Measurements from ENCODE around the gene GOLGA1. TPM values are rescaled to one million over a fixed set of nuclear protein-coding genes. Genes with fewer than 3 reads are reported as not detected.
A peak's percentile ranks its signal among the peaks of the same experiment; 100 is the strongest.
"Not testable (repeated sequence)": the region's sequence is repeated elsewhere in the genome, so short reads cannot be mapped to it uniquely, and the experiment has no call there.

GOLGA1 gene
- total and polyA plus RNA-seq, 2 of the 13 experiments (the other 11 are each of a cell fraction or from before 2014, with no cell fraction given), result 12.7 to 15.9 TPM

- H3K4me1 ChIP-seq (ENCODE audit: insufficient read depth, low read length), result peaks cover 45% of the 10 kb centered on the region
- ATAC-seq; H3K9ac ChIP-seq (ENCODE audit: insufficient read depth, low read depth, low read length); H2AFZ ChIP-seq (ENCODE audit: low read length); intact Hi-C loops (cut with micrococcal nuclease; ENCODE audit: unreplicated experiment); H3K27ac ChIP-seq (ENCODE audit: extremely low read length, insufficient read depth, low read length); H3K27me3 ChIP-seq (ENCODE audit: control insufficient read depth in 1 of 2, insufficient read depth in 2 of 2, low read length in 2 of 2); POLR2A ChIA-PET; H3K9me3 ChIP-seq (ENCODE audit: low read length); BruUV-seq (replicated peaks); H3K4me3 ChIP-seq (replicated peaks in 1 of 3; ENCODE audit: insufficient read depth in 1 of 3, low read depth in 2 of 3, low read length in 3 of 3); in situ Hi-C loops (cut with HindIII; ENCODE audit: extremely low pct_ligation_motif_present, low pct_unique_long_range_greater_than_20kb); H3K4me2 ChIP-seq (ENCODE audit: low read depth, low read length); FAIRE-seq; H4K20me1 ChIP-seq (ENCODE audit: insufficient read depth, low read length); H3K36me3 ChIP-seq (replicated peaks in 1 of 2; ENCODE audit: control insufficient read depth in 1 of 2, insufficient read depth in 2 of 2, low read length in 2 of 2); DNase-seq (ENCODE audit: low spot score); H3K79me2 ChIP-seq (ENCODE audit: insufficient read depth, low read length): not testable (repeated sequence)
- WGBS (ENCODE audit: low lambda C conversion rate), result 93% methylated on average over 24 of the region's 52 CpGs
- CTCF ChIA-PET (ENCODE audit: low intra/inter-chr PET ratio, low total read pairs), result interaction anchor here (1.8 to 2.4 kb wide), 2 partner anchors 44 to 64 kb away, joined by 6 to 12 read pairs; no protein-coding TSS in a partner anchor
Observed at GRCh38 chr9:124838567-124839275, 102.2 kb downstream of the GOLGA1 start.

GRCh38 chr9:124838132-124838531 is 102.8 kb downstream of the GOLGA1 start:
- POLR2A ChIA-PET; H2AFZ ChIP-seq (ENCODE audit: low read length); H3K27me3 ChIP-seq (ENCODE audit: control insufficient read depth in 1 of 2, insufficient read depth in 2 of 2, low read length in 2 of 2); H3K4me3 ChIP-seq (replicated peaks in 1 of 3; ENCODE audit: insufficient read depth in 1 of 3, low read depth in 2 of 3, low read length in 3 of 3); ATAC-seq; DNase-seq (ENCODE audit: low spot score); H4K20me1 ChIP-seq (ENCODE audit: insufficient read depth, low read length); H3K79me2 ChIP-seq (ENCODE audit: insufficient read depth, low read length); intact Hi-C loops (cut with micrococcal nuclease; ENCODE audit: unreplicated experiment); H3K36me3 ChIP-seq (replicated peaks in 1 of 2; ENCODE audit: control insufficient read depth in 1 of 2, insufficient read depth in 2 of 2, low read length in 2 of 2); H3K9me3 ChIP-seq (ENCODE audit: low read length); FAIRE-seq; CTCF ChIA-PET (ENCODE audit: low intra/inter-chr PET ratio, low total read pairs); H3K27ac ChIP-seq (ENCODE audit: extremely low read length, insufficient read depth, low read length); H3K9ac ChIP-seq (ENCODE audit: insufficient read depth, low read depth, low read length); in situ Hi-C loops (cut with HindIII; ENCODE audit: extremely low pct_ligation_motif_present, low pct_unique_long_range_greater_than_20kb); H3K4me2 ChIP-seq (ENCODE audit: low read depth, low read length); BruUV-seq (replicated peaks): not testable (repeated sequence)
- peak; percentile 18; the same call in 1 of the 2 replicates for TF ChIP-seq NFYB (CRISPR knock-in tag; IDR thresholded peaks at IDR 0.05)
- peak; percentile 39; the same call in 1 of the 2 replicates for TF ChIP-seq NFYC (CRISPR knock-in tag; IDR thresholded peaks at IDR 0.05)
- peaks cover 50% of the 10 kb centered on the region for H3K4me1 ChIP-seq (ENCODE audit: insufficient read depth, low read length)
- WGBS (ENCODE audit: low lambda C conversion rate), result 5% methylated on average over 2 of the region's 5 CpGs

Measured in HepG2 (cell line).